Measurements from ENCODE around the gene XYLT1. TPM values are rescaled to one million over a fixed set of nuclear protein-coding genes. Genes with fewer than 3 reads are reported as not detected.

Gene XYLT1
- total and polyA plus RNA-seq, 9 of the 15 experiments (the other 6 are each of a cell fraction or from before 2014, with no cell fraction given), result 0.03 to 0.09 (median 0.08) TPM; not detected in 6

DNA sequence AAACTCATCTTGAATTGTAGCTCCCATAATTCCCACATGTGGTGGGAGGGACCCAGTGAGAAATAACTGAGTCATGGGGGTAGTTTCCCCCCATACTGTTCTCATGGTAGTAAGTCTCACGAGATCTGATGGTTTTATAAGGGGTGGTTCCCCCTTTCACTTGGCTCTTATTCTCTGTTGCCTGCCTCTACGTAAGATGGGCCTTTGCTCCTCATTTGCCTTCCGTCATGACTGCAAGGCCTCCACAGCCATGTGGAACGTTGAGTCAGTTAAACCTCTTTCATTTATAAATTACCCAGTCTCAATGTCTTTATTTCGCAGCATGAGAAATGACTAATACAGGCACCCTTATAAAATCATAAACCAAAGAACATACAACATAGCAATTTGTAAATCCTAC lies 79.0 kb downstream of the XYLT1 start:
- Histone ChIP-seq H3K9ac (ENCODE audit: insufficient read depth in 1 of 2, low read depth in 2 of 2, low read length in 2 of 2) (no peak overlapping the region), H3K4me1 (replicated peaks in 1 of 2; ENCODE audit: control insufficient read depth in 2 of 2, insufficient read depth in 2 of 2, low read length in 2 of 2) (no peaks in the 10 kb centered on the region), H4K20me1 (replicated peaks; ENCODE audit: control insufficient read depth, insufficient read depth, low read length) (no peaks in the 10 kb centered on the region), H3K4me3 (no peak overlapping the region), H3K27ac (ENCODE audit: extremely low read depth, low read depth, low read length) (no peak overlapping the region), H3K9me3 (replicated peaks; ENCODE audit: control insufficient read depth, insufficient read depth, low read depth, low read length) (no peaks in the 10 kb centered on the region), H3K36me3 (ENCODE audit: control insufficient read depth, insufficient read depth, low read length) (no peaks in the 10 kb centered on the region), H3K9me1 (ENCODE audit: control insufficient read depth, insufficient read depth, low read length) (no peaks in the 10 kb centered on the region), H3K4me2 (ENCODE audit: insufficient read depth, low read length) (no peak overlapping the region), H2AFZ (ENCODE audit: low read depth, low read length) (no peak overlapping the region), H3K79me2 (ENCODE audit: control insufficient read depth, insufficient read depth, low read length) (no peaks in the 10 kb centered on the region), H3K27me3 (ENCODE audit: control insufficient read depth in 2 of 2, insufficient read depth in 2 of 2, low read length in 2 of 2) (peaks cover 0 to 29% of the 10 kb centered on the region in 2 experiments; a peak in 2 of 5 replicates)
- intact Hi-C loops (cut with micrococcal nuclease) (no loop called here), in situ Hi-C loops (cut with MboI) (no loop called here)
- 3% methylated on average over 5 of the region's 5 CpGs for WGBS (ENCODE audit: insufficient coverage, low coverage, missing lambda C conversion rate)
- DNase-seq (ENCODE audit: extremely low read depth in 1 of 4, low spot score in 3 of 4) (no peak), FAIRE-seq (no peak), ATAC-seq (no peak)
- ChIA-PET POLR2A (no interaction called here), CTCF (ENCODE audit: low intra/inter-chr PET ratio) (no interaction called here)
- no TSS peak for BruUV-seq (replicated peaks)
- TF ChIP-seq CSDE1 (IDR thresholded peaks at IDR 0.05) (no peak), NFATC3 (IDR thresholded peaks at IDR 0.05) (no peak), ZNF354B (CRISPR knock-in tag; IDR thresholded peaks at IDR 0.05) (no peak), KLF13 (tag; IDR thresholded peaks at IDR 0.05; ENCODE audit: borderline replicate concordance, low read depth) (no peak), YY1 (IDR thresholded peaks at IDR 0.05; ENCODE audit: borderline replicate concordance in 1 of 3, control insufficient read depth in 1 of 3, extremely low read depth in 1 of 3, insufficient read depth in 3 of 3, insufficient read length in 1 of 3, insufficient replicate concordance in 2 of 3, low read depth in 1 of 3, low read length in 2 of 3) (no peak), PBX2 (CRISPR knock-in tag; IDR thresholded peaks at IDR 0.05; ENCODE audit: low read depth) (no peak), PBX2 (tag; conservative IDR thresholded peaks at IDR 0.05; ENCODE audit: low read depth) (no peak), CLOCK (CRISPR knock-in tag; IDR thresholded peaks at IDR 0.05; ENCODE audit: borderline replicate concordance) (no peak), ERF (CRISPR knock-in tag; IDR thresholded peaks at IDR 0.05) (no peak)

Data from K562 (cell line).